ENCODE results near the gene RNF43.

GRCh38 chr17:58417300-58418092 is at the start of gene RNF43:
- TF ChIP-seq EZH2phosphoT487 (IDR thresholded peaks at IDR 0.05; ENCODE audit: borderline replicate concordance, low read depth), result no peak
- TF ChIP-seq MXI1 (IDR thresholded peaks at IDR 0.05; ENCODE audit: low read depth, low read length), result peak; percentile 53
- TF ChIP-seq CTCF (IDR thresholded peaks at IDR 0.05), result peak; percentile 79
- no peak for TF ChIP-seq FOXM1 (IDR thresholded peaks at IDR 0.05; ENCODE audit: low read depth)
- TF ChIP-seq REST (IDR thresholded peaks at IDR 0.05; ENCODE audit: low read depth, low read length), result no peak
- no peak for TF ChIP-seq MAX (IDR thresholded peaks at IDR 0.05; ENCODE audit: low read depth)
- TF ChIP-seq EP300 (IDR thresholded peaks at IDR 0.05; ENCODE audit: borderline replicate concordance in 1 of 2, low read depth in 1 of 2, low read length in 1 of 2), result no peak
- TF ChIP-seq MEF2A (IDR thresholded peaks at IDR 0.05; ENCODE audit: borderline replicate concordance, low read depth), result no peak
- TF ChIP-seq POLR2AphosphoS5 (IDR thresholded peaks at IDR 0.05; ENCODE audit: low read depth, low read length), result no peak
- TF ChIP-seq TAF1 (IDR thresholded peaks at IDR 0.05; ENCODE audit: borderline replicate concordance, low read depth, low read length), result no peak
- no peak for TF ChIP-seq SIN3A (IDR thresholded peaks at IDR 0.05; ENCODE audit: borderline replicate concordance, low read depth, low read length)
- 0 out of 2 replicates have a peak, but pooled peaks have one; percentile 41 for TF ChIP-seq RFX5 (IDR thresholded peaks at IDR 0.05; ENCODE audit: low read length)
- peak; percentile 76 for TF ChIP-seq CHD2 (IDR thresholded peaks at IDR 0.05; ENCODE audit: low read length, partially characterized antibody)
- TF ChIP-seq TEAD4 (IDR thresholded peaks at IDR 0.05; ENCODE audit: borderline replicate concordance, insufficient read depth), result no peak

All from SK-N-SH (cell line).